Neuronal stem cell (in vitro differentiated cells): ENCODE data around the gene ELMOD3. TPM values are rescaled to one million over a fixed set of nuclear protein-coding genes. Genes with fewer than 3 reads are reported as not detected.

ENCODE experiments used
- DNase-seq: peaks from one replicate; pipeline ENCODE4 v3.0.0-alpha.2; 2013; ENCODE audit warnings: low spot score
- H2AFZ ChIP-seq: one replicate; pipeline ENCODE4 v1.6.1; 2013; ENCODE audit warnings: mild to moderate bottlenecking, low read length, inconsistent platforms
- H2AK5ac ChIP-seq: 2 replicates; pipeline ENCODE4 v1.6.1; 2013; ENCODE audit warnings: low read depth, mild to moderate bottlenecking, inconsistent platforms, low read length, moderate library complexity, mixed read lengths
- H2BK120ac ChIP-seq: 2 replicates; pipeline ENCODE4 v1.6.1; 2013; ENCODE audit warnings: low read depth, mild to moderate bottlenecking, inconsistent platforms, low read length, moderate library complexity, mixed read lengths
- H2BK12ac ChIP-seq: one replicate; pipeline ENCODE4 v1.6.1; 2013; ENCODE audit warnings: low read length, inconsistent platforms
- H2BK15ac ChIP-seq: 2 replicates; pipeline ENCODE4 v1.6.1; 2013; ENCODE audit warnings: mild to moderate bottlenecking, low read length, inconsistent platforms, mixed read lengths
- H2BK5ac ChIP-seq: one replicate; pipeline ENCODE4 v1.6.1; 2013; ENCODE audit warnings: inconsistent platforms, mild to moderate bottlenecking, low read length, moderate library complexity
- H3K14ac ChIP-seq: one replicate; pipeline ENCODE4 v1.6.1; 2013; ENCODE audit warnings: low read length, inconsistent platforms
- H3K18ac ChIP-seq: 2 replicates; pipeline ENCODE4 v1.6.1; 2013; ENCODE audit warnings: low read length, inconsistent platforms
- H3K23ac ChIP-seq: 2 replicates; pipeline ENCODE4 v1.6.1; 2013; ENCODE audit warnings: low read depth, mild to moderate bottlenecking, mixed read lengths, low read length, inconsistent platforms; ENCODE audit not compliant: poor library complexity
- H3K27ac ChIP-seq: replicated peaks from 3 replicates; pipeline ENCODE4 v1.5.1; 2013; ENCODE audit warnings: low read length, inconsistent platforms
- H3K27me3 ChIP-seq, 3 experiments: 2 replicates each; pipeline ENCODE4 v1.6.1; 2013; ENCODE audit warnings: low read length in 3 of 3, mild to moderate bottlenecking in 2 of 3, inconsistent platforms in 1 of 3, low read depth in 1 of 3, mixed read lengths in 1 of 3, moderate library complexity in 1 of 3; ENCODE audit not compliant: control insufficient read depth in 3 of 3, insufficient read depth in 3 of 3
- H3K36me3 ChIP-seq, 2 donors: replicated peaks in 1 of 2; 2 replicates each; pipeline ENCODE4 v1.6.1; 2013; ENCODE audit warnings: low read length in 2 of 2; ENCODE audit not compliant: control insufficient read depth in 2 of 2, insufficient read depth in 2 of 2
- H3K4ac ChIP-seq: 2 replicates; pipeline ENCODE4 v1.6.1; 2013; ENCODE audit warnings: inconsistent platforms, mild to moderate bottlenecking, low read length, moderate library complexity
- H3K4me1 ChIP-seq, 2 donors: 1 replicate in 1 of 2; 2 replicates in 1 of 2; pipeline ENCODE4 v1.6.1; 2013; ENCODE audit warnings: low read length in 2 of 2, low read depth in 1 of 2; ENCODE audit not compliant: control insufficient read depth in 2 of 2, insufficient read depth in 1 of 2
- H3K4me2 ChIP-seq: one replicate; pipeline ENCODE4 v1.6.1; 2013; ENCODE audit warnings: mild to moderate bottlenecking, low read length, inconsistent platforms; ENCODE audit not compliant: insufficient read depth, poor library complexity, severe bottlenecking
- H3K4me3 ChIP-seq, 2 donors: 2 replicates each; pipeline ENCODE4 v1.5.1; 2013; ENCODE audit warnings: low read length in 2 of 2, mild to moderate bottlenecking in 2 of 2, inconsistent platforms in 1 of 2, moderate library complexity in 1 of 2
- H3K79me1 ChIP-seq: one replicate; pipeline ENCODE4 v1.6.1; 2013; ENCODE audit warnings: low read depth, mild to moderate bottlenecking, inconsistent platforms, low read length, moderate library complexity
- H3K9ac ChIP-seq: one replicate; pipeline ENCODE4 v1.6.1; 2013; ENCODE audit warnings: mild to moderate bottlenecking, low read depth, low read length, inconsistent platforms; ENCODE audit not compliant: poor library complexity
- H3K9me3 ChIP-seq, 2 donors: replicated peaks in 1 of 2; 2 replicates each; pipeline versions ENCODE3 to v1.6.1; 2013; ENCODE audit warnings: low read length in 2 of 2, mild to moderate bottlenecking in 2 of 2, inconsistent platforms in 1 of 2, low read depth in 1 of 2, mixed read lengths in 1 of 2, moderate library complexity in 1 of 2; ENCODE audit not compliant: control insufficient read depth in 2 of 2, insufficient read depth in 1 of 2
- H4K8ac ChIP-seq: one replicate; pipeline ENCODE4 v1.6.1; 2013; ENCODE audit warnings: low read depth, mild to moderate bottlenecking, inconsistent platforms, low read length, moderate library complexity
- H4K91ac ChIP-seq: one replicate; pipeline ENCODE4 v1.6.1; 2013; ENCODE audit warnings: low read length, low read depth, mild to moderate bottlenecking, inconsistent platforms; ENCODE audit not compliant: poor library complexity
- WGBS, 2 donors: extraction: QIAGEN DNeasy Blood & Tissue Kit; methylation state at CpG; one replicate each; pipeline ENCODE4 v1.1.7; 2013; ENCODE audit warnings: missing lambda C conversion rate in 2 of 2, mixed read lengths in 1 of 2; ENCODE audit not compliant: insufficient read length in 2 of 2, insufficient replicate concordance in 1 of 2; ENCODE audit errors: extremely low coverage in 2 of 2; 5-methylcytosine and 5-hydroxymethylcytosine counted together
- polyA plus RNA-seq, 2 experiments: library from polyadenylated mRNA; stranded (reverse); fragments of 200-250 nt; gene quantifications; one replicate each; pipeline ENCODE4 v1.2.3, GENCODE V29; 2013

Gene ELMOD3
- polyA plus RNA-seq (2013, experiment 1 of 2), result 14.0 TPM
- 13.1 TPM for polyA plus RNA-seq (2013, experiment 2 of 2)

GRCh38 chr2:85354286-85355072 is at the start of gene ELMOD3, which contains the start of gene RETSAT:
ELMOD3 (plus strand) TSS chr2:85354769; CDS start chr2:85357199, 2,430 bp downstream.
RETSAT (minus strand) TSS chr2:85354528; CDS start chr2:85354507, 21 bp downstream.
- Histone ChIP-seq H3K4me1 (peaks cover 4 to 7% of the 10 kb centered on the region in 2 donors), H2BK15ac (peak within 1 kb of the TSS; percentile 5), H3K9ac (peak within 1 kb of the TSS; percentile 90), H3K18ac (peak within 1 kb of the TSS; percentile 90), H3K27me3 (no peaks in the 10 kb centered on the region), H2AK5ac (no peak within 1 kb of the TSS), H3K23ac (no peak within 1 kb of the TSS), H4K8ac (no peak within 1 kb of the TSS), H3K27ac (no peak within 1 kb of the TSS), H2BK12ac (no peak within 1 kb of the TSS), H3K4ac (no peak within 1 kb of the TSS), H3K14ac (no peak within 1 kb of the TSS), H3K79me1 (no peaks in the 10 kb centered on the region), H2BK120ac (no peak within 1 kb of the TSS), H3K4me2 (peak within 1 kb of the TSS; percentile 71), H3K4me3 (peak within 1 kb of the TSS; percentile 82 to 93), H2BK5ac (peak within 1 kb of the TSS; percentile 16), H3K36me3 (peaks cover 17 to 54% of the 10 kb centered on the region in 2 donors), H2AFZ (peak within 1 kb of the TSS; percentile 97), H4K91ac (no peak within 1 kb of the TSS), H3K9me3 (no peaks in the 10 kb centered on the region)
- WGBS, 2 donors, result no CpG with 5 or more reads among the region's 42 CpGs
- peak; percentile 99 for DNase-seq

GRCh38 chr2:85307527-85307897 is 47.1 kb upstream of the ELMOD3 start:
- H3K4me1 ChIP-seq, result no peaks in the 10 kb centered on the region
- H2BK120ac ChIP-seq, result no peak overlapping the region
- no peak overlapping the region for H2AK5ac ChIP-seq
- peaks cover 37 to 80% of the 10 kb centered on the region in 2 donors for H3K36me3 ChIP-seq
- H2BK12ac ChIP-seq, result no peak overlapping the region
- H3K27ac ChIP-seq, result no peak overlapping the region
- H2BK5ac ChIP-seq, result no peak overlapping the region
- no peak overlapping the region for H2BK15ac ChIP-seq
- no peaks in the 10 kb centered on the region for H3K9me3 ChIP-seq
- H3K18ac ChIP-seq, result no peak overlapping the region
- DNase-seq, result no peak
- H3K27me3 ChIP-seq, result no peaks in the 10 kb centered on the region
- WGBS, 2 donors, result no CpG with 5 or more reads among the region's 9 CpGs
- H3K4me2 ChIP-seq, result no peak overlapping the region
- H2AFZ ChIP-seq, result no peak overlapping the region
- no peak overlapping the region for H4K8ac ChIP-seq
- no peaks in the 10 kb centered on the region for H3K79me1 ChIP-seq
- no peak overlapping the region for H3K9ac ChIP-seq
- H4K91ac ChIP-seq, result no peak overlapping the region
- H3K14ac ChIP-seq, result no peak overlapping the region
- no peak overlapping the region for H3K23ac ChIP-seq
- H3K4me3 ChIP-seq, result no peak overlapping the region
- H3K4ac ChIP-seq, result no peak overlapping the region

DNA sequence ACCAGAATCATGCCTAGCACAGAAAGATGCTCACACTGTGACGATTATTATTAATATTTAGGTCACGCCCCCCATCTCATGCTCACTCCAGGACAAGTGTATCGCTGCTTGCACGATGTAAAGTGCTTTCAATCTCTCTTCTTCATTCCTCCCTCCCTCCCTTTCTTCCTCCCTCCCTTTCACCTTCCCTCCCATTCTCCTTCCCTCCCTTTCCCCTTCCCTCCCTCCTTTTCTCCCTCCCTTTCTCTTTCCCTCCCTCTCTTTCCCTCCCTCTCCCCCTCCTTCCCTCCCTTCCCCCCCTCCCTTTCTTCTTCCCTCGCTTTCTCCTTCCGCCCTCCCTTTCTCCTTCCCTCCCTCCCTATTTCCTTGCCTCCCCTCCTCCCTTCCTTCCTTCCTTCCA is 46.4 kb upstream of the ELMOD3 start:
- H3K36me3 ChIP-seq, result peaks cover 35 to 73% of the 10 kb centered on the region in 2 donors
- no peak for DNase-seq
- H3K27ac ChIP-seq, result no peak overlapping the region

DNA sequence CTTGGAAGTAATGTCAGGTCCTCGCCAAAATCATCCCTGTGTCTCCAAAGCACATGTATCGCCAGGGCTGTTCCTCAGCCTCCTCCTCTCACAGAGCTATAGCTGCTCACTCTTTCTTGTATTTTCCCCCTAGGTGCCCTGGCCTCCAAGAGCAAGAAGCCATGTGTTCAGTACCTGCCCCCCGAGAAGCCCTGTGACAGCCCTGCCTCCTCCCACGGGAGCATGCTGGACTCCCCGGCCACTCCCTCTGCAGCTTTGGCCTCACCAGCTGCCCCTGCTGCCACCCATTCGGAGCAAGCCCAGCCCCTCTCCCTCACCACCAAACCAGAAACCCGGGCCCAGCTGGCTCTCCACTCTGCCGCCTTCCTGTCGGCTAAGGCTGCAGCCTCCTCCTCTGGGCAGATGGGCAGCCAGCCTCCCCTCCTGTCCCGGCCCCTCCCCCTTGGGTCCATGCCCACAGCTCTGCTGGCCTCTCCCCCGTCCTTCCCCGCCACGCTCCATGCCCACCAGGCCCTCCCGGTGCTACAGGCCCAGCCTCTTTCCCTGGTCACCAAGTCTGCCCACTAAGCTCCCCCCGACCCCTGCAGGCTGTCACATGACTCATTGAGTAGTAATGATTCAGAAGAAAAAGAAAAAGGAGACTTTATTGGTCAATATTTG is 45.5 kb upstream of the ELMOD3 start:
- WGBS, 2 donors, result no CpG with 5 or more reads among the region's 15 CpGs
- Histone ChIP-seq H3K4me2 (no peak overlapping the region), H3K27ac (no peak overlapping the region), H3K79me1 (no peaks in the 10 kb centered on the region), H3K4me1 (no peaks in the 10 kb centered on the region), H3K23ac (no peak overlapping the region), H2AFZ (no peak overlapping the region), H3K9ac (no peak overlapping the region), H2BK120ac (no peak overlapping the region), H3K27me3 (no peaks in the 10 kb centered on the region), H4K91ac (no peak overlapping the region), H2BK15ac (no peak overlapping the region), H3K14ac (peak overlapping the region; percentile 71), H3K9me3 (no peaks in the 10 kb centered on the region), H3K4me3 (no peak overlapping the region), H3K36me3 (peaks cover 35 to 64% of the 10 kb centered on the region in 2 donors), H2BK5ac (no peak overlapping the region), H2BK12ac (no peak overlapping the region), H2AK5ac (no peak overlapping the region), H3K4ac (peak overlapping the region; percentile 76), H3K18ac (peak overlapping the region; percentile 57), H4K8ac (no peak overlapping the region)
- DNase-seq, result no peak

More for the DNA sequence above, 46.4 kb upstream of the ELMOD3 start:
- H2BK12ac ChIP-seq, result no peak overlapping the region
- no peak overlapping the region for H3K14ac ChIP-seq
- H3K4me3 ChIP-seq, result no peak overlapping the region
- H2AFZ ChIP-seq, result no peak overlapping the region
- H2BK5ac ChIP-seq, result no peak overlapping the region
- no peaks in the 10 kb centered on the region for H3K27me3 ChIP-seq
- H2BK15ac ChIP-seq, result no peak overlapping the region
- H3K4ac ChIP-seq, result no peak overlapping the region
- H3K9me3 ChIP-seq, result no peaks in the 10 kb centered on the region
- H3K23ac ChIP-seq, result no peak overlapping the region
- H3K4me1 ChIP-seq, result no peaks in the 10 kb centered on the region
- no peaks in the 10 kb centered on the region for H3K79me1 ChIP-seq
- no peak overlapping the region for H2AK5ac ChIP-seq
- WGBS, 2 donors, result 92% methylated on average over 2 of the region's 6 CpGs; no CpG with 5 or more reads in 1 of the 2 donors
- H4K91ac ChIP-seq, result no peak overlapping the region
- H3K9ac ChIP-seq, result no peak overlapping the region
- H2BK120ac ChIP-seq, result no peak overlapping the region
- no peak overlapping the region for H4K8ac ChIP-seq
- no peak overlapping the region for H3K18ac ChIP-seq
- no peak overlapping the region for H3K4me2 ChIP-seq
